IMR-90 (cell line): Measurements from ENCODE around the gene OGG1.

Experiments used
- CEBPB ChIP-seq: IDR thresholded peaks from 2 replicates; pipeline ENCODE4 v1.6.1; 2012; ENCODE audit warnings: low read depth, low read length, improper control_type of control experiment
- FOS ChIP-seq: fragments of 150-350 bp; IDR thresholded peaks from 2 replicates; pipeline ENCODE4 v1.6.1; 2016; ENCODE audit warnings: low read depth, low read length
- MAFK ChIP-seq: IDR thresholded peaks from 2 replicates; pipeline ENCODE4 v1.6.1; 2012; ENCODE audit warnings: low read depth, low read length, improper control_type of control experiment
- MAZ ChIP-seq: IDR thresholded peaks from 2 replicates; pipeline ENCODE4 v1.6.1; 2012; ENCODE audit warnings: low read depth, mild to moderate bottlenecking, low read length, improper control_type of control experiment, moderate library complexity, borderline replicate concordance
- MXI1 ChIP-seq: IDR thresholded peaks from 2 replicates; pipeline ENCODE4 v1.6.1; 2012; ENCODE audit warnings: low read depth, mild to moderate bottlenecking, low read length, moderate library complexity, borderline replicate concordance
- POLR2A ChIP-seq: IDR thresholded peaks from 2 replicates; pipeline ENCODE4 v1.6.1; 2012; ENCODE audit warnings: mild to moderate bottlenecking, low read depth, low read length
- RAD21 ChIP-seq: IDR thresholded peaks from 2 replicates; pipeline ENCODE4 v1.6.1; 2012; ENCODE audit warnings: low read length, improper control_type of control experiment
- RCOR1 ChIP-seq: IDR thresholded peaks from 2 replicates; pipeline ENCODE4 v1.6.1; 2012; ENCODE audit warnings: mild to moderate bottlenecking, low read length, improper control_type of control experiment; ENCODE audit not compliant: insufficient replicate concordance
- RFX5 ChIP-seq: IDR thresholded peaks from 2 replicates; pipeline ENCODE4 v1.8.0; 2012; ENCODE audit warnings: low read depth, mild to moderate bottlenecking, low read length, moderate library complexity
- SMC3 ChIP-seq: fragments of 150-350 bp; IDR thresholded peaks from 2 replicates; pipeline ENCODE4 v1.6.1; 2016; ENCODE audit warnings: low read depth, mild to moderate bottlenecking, antibody characterized with exemption, low read length, moderate library complexity
- TF ChIP-seq, protein P1 (sequence below): fragments of 150-350 bp; IDR thresholded peaks from 2 replicates; pipeline ENCODE4 v1.6.1; 2017; ENCODE audit warnings: mild to moderate bottlenecking, antibody characterized with exemption, low read length, low read depth
- TF ChIP-seq, protein P2 (sequence below): conservative IDR thresholded peaks from 2 replicates; pipeline ENCODE4 v1.5.1; 2012; ENCODE audit warnings: mild to moderate bottlenecking, low read depth, low read length, improper control_type of control experiment
- TF ChIP-seq, protein P3 (sequence below): fragments of 150-350 bp; IDR thresholded peaks from 2 replicates; pipeline ENCODE4 v1.6.1; 2016; ENCODE audit warnings: low read depth, mild to moderate bottlenecking, low read length, moderate library complexity, borderline replicate concordance

DNA sequence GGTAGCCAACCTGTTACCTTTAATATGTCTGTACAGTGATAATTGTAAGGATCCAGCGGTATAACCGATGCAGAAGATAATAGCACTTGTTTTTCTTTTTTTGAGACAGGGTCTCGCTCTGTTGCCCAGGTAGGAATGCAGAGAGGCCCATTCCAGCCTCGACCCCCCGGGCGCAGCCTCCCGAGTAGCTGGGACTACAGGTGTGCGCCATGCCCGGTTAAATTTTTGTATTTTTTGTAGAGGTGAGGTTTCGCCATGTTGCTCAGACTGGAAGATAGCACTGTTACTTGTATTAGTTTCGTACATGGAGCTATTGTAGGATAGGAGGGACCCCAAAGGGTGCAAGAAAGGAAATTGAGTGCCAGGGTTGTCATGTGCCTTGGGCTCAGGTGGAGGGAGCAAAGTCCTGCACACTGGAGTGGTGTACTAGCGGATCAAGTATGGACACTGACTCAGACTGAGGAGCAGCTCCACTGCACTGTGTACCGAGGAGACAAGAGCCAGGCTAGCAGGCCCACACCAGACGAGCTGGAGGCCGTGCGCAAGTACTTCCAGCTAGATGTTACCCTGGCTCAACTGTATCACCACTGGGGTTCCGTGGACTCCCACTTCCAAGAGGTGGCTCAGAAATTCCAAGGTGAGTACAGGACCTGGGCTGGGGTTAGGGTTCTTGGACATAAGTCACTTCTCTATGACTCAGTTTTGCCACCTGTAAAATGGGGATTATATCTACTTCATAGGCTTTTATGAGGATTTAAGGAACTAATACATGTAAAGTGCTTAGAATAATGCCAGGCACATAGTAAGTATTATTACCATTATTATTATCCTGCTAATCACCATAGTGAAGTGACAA, 1.0 kb downstream of the OGG1 start:
- TF ChIP-seq MAZ, result no peak
- TF ChIP-seq, protein P1, sequence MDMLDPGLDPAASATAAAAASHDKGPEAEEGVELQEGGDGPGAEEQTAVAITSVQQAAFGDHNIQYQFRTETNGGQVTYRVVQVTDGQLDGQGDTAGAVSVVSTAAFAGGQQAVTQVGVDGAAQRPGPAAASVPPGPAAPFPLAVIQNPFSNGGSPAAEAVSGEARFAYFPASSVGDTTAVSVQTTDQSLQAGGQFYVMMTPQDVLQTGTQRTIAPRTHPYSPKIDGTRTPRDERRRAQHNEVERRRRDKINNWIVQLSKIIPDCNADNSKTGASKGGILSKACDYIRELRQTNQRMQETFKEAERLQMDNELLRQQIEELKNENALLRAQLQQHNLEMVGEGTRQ, result no peak
- TF ChIP-seq, protein P2, sequence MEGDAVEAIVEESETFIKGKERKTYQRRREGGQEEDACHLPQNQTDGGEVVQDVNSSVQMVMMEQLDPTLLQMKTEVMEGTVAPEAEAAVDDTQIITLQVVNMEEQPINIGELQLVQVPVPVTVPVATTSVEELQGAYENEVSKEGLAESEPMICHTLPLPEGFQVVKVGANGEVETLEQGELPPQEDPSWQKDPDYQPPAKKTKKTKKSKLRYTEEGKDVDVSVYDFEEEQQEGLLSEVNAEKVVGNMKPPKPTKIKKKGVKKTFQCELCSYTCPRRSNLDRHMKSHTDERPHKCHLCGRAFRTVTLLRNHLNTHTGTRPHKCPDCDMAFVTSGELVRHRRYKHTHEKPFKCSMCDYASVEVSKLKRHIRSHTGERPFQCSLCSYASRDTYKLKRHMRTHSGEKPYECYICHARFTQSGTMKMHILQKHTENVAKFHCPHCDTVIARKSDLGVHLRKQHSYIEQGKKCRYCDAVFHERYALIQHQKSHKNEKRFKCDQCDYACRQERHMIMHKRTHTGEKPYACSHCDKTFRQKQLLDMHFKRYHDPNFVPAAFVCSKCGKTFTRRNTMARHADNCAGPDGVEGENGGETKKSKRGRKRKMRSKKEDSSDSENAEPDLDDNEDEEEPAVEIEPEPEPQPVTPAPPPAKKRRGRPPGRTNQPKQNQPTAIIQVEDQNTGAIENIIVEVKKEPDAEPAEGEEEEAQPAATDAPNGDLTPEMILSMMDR, result no peak
- no peak for TF ChIP-seq CEBPB
- no peak for TF ChIP-seq FOS
- no peak for TF ChIP-seq POLR2A
- TF ChIP-seq MXI1, result no peak
- no peak for TF ChIP-seq RAD21
- no peak for TF ChIP-seq SMC3
- TF ChIP-seq MAFK, result no peak
- TF ChIP-seq RFX5, result no peak
- no peak for TF ChIP-seq RCOR1
- TF ChIP-seq, protein P3, sequence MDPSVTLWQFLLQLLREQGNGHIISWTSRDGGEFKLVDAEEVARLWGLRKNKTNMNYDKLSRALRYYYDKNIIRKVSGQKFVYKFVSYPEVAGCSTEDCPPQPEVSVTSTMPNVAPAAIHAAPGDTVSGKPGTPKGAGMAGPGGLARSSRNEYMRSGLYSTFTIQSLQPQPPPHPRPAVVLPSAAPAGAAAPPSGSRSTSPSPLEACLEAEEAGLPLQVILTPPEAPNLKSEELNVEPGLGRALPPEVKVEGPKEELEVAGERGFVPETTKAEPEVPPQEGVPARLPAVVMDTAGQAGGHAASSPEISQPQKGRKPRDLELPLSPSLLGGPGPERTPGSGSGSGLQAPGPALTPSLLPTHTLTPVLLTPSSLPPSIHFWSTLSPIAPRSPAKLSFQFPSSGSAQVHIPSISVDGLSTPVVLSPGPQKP, result no peak
